Choroid plexus epithelial cell (primary cell): ENCODE measurements around the gene SLC26A6.

Source experiments
- DNase-seq: peaks from one replicate; pipeline ENCODE4 v3.0.0-alpha.2; 2010; ENCODE audit warnings: low read depth
- H3K4me3 ChIP-seq: 2 replicates; pipeline ENCODE4 v1.5.1; 2011; ENCODE audit warnings: low read depth, mild to moderate bottlenecking, control low read depth, low read length, moderate library complexity
- TF ChIP-seq, protein P1 (sequence below): conservative IDR thresholded peaks from 2 replicates; pipeline ENCODE4 v1.5.1; 2011; ENCODE audit warnings: low read depth, mild to moderate bottlenecking, control low read depth, inconsistent platforms, low read length, moderate library complexity

SLC26A6 gene

DNA sequence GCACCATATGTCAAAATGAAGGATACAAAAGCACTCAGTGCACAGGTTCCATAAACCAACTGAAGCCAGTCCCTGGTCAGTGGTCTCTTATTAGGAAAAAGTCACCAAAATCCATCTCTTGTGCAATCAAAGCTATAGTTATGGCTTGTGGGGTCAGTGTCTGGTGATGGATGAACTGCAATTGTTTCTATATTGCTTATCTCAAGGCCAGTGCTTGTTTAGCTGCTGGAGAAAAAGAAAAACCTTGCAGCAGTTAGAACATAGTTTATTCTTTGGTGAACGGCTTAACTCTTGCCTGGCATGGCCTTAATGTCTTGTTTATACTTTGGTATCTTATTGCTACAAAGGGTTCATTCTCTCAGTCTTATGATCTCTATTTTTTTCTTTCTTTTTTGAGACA, 23.0 kb downstream of the SLC26A6 start:
- no peak for DNase-seq
- H3K4me3 ChIP-seq, result no peak overlapping the region
- TF ChIP-seq, protein P1, sequence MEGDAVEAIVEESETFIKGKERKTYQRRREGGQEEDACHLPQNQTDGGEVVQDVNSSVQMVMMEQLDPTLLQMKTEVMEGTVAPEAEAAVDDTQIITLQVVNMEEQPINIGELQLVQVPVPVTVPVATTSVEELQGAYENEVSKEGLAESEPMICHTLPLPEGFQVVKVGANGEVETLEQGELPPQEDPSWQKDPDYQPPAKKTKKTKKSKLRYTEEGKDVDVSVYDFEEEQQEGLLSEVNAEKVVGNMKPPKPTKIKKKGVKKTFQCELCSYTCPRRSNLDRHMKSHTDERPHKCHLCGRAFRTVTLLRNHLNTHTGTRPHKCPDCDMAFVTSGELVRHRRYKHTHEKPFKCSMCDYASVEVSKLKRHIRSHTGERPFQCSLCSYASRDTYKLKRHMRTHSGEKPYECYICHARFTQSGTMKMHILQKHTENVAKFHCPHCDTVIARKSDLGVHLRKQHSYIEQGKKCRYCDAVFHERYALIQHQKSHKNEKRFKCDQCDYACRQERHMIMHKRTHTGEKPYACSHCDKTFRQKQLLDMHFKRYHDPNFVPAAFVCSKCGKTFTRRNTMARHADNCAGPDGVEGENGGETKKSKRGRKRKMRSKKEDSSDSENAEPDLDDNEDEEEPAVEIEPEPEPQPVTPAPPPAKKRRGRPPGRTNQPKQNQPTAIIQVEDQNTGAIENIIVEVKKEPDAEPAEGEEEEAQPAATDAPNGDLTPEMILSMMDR, result no peak

DNA sequence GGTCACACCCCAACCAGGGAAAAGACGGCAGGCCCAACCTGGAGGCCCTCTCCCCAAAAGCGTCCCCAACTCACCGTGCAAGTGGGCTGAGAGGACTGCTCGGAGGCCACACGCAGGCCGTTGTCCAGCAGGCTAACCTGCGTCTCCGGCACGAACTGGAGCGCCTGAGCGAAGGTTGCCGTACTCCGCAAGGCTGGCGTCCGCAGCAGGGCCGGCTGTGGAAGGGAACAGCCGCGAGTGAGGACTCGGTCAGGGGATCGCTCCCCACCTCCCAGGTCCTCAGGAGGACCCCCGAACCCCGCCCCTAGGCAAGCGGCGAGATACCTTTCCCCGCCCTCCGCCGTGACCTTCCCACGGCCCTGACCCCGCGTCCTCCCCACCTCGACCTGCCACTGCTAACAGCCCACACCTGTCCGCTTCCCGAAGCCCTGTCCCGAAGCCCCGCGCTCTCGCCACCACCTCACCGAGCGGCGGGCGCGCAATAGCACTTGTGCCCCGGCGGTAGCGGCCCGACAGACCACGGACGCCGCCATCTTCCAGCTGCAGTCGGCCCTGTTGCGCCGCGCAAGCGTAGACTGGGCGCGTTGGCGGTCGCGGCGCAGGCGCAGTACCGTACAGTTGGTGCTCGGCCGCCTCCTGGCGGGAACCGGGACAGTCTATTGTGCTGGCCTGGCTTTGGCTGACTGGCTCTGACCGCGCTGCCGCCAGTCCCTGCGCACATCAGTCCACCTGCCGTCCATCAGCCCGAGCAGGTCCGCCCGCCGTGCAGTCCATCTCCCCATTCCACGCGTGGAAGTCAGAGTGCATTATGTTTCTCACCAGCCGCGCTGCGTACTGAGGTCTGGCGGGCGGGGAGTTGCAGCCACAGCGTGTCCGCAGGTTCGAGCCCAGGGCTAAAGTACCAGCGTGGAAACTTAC, 25.9 kb downstream of the SLC26A6 start, which contains the start of gene UQCRC1:
UQCRC1 (minus strand) TSS at position 559 of the 918 bp plus-strand sequence; CDS start at position 533, 26 bp downstream.
- TF ChIP-seq, protein P1, result peak; percentile 74
- DNase-seq, result peak; percentile 96
- peak within 1 kb of the TSS; percentile 100 for H3K4me3 ChIP-seq

DNA sequence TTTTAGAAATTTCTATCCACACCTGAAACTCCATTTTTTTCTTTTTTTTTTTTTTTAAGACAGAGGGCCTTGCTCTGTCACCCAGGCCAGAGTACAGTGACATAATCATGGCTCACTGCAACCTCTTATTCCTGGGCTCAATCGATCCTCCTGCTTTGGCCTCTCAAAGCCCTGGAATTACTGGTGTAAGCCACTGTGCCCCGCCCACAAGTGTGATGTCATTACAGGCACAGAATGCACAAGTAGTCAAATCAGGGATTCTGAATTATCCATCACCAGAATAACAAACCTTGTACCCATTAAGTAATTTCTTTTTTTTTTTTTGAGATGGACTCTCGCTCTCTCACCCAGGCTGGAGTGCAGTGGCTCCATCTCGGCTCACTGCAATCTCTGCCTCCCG, 27.7 kb downstream of the SLC26A6 start:
- TF ChIP-seq, protein P1, result no peak
- no peak overlapping the region for H3K4me3 ChIP-seq
- no peak for DNase-seq

DNA sequence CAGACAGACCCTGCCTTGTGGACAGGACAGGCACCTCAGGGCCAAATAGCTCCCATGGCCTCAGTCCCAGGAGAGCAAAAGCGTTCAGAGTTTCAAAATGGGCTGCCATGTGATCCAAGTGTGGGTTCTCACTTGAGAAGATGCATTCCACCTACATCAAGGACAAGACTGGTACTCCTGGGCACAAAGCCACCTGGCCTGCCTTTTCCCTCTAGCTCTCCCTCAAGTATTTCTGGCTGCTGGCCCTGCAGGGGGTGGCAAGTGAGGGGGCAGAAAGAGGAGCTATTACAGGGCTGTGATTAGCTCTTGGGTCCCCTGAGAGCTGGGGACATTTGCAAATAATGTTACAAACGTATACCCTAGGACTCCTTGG, 33.7 kb downstream of the SLC26A6 start:
- TF ChIP-seq, protein P1, result no peak
- DNase-seq, result no peak
- H3K4me3 ChIP-seq, result no peak overlapping the region

DNA sequence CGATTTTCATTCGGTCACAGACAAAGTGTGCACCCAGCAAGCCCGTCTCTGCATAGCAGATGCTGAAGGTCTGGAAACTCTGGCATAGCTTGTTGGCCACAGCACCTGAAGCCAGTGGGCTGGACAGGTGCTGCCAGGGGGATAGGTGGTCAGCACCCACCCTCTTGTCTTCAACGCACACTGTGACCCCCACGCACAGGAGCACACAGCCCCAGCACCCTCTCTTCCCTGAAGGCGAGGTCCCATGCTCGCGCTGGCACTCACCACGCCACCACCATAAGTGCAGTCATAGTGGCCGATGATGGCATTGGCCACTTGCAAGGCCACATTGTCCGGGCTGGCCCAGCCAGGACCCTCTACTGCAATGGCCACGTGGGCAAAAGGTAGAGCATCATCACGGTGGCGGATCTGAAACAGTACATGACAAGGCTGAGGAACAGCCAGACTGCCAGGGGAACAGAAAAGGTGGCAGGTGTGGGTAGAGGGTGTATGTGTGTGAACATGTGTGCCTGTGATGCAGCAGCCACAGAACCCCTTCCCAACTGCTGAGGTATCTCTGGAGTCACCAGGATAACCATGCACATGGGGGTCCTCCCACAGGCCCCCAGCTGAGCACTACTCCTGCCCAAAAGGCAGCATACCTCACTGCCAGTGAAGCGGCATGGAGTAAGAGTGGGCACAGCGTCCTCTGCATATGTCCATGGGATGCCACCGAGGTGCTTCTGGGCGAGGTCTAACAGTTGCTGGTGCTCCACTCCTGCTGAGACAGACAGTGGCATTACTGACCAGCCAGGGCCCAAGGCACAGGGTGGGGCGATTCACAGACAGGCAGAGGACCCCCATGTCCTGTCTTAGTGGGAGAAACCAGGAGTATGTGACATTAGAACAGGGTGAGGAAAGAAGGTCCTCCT, 34.3 kb downstream of the SLC26A6 start:
- DNase-seq, result no peak
- H3K4me3 ChIP-seq, result no peak overlapping the region
- TF ChIP-seq, protein P1, result no peak

DNA sequence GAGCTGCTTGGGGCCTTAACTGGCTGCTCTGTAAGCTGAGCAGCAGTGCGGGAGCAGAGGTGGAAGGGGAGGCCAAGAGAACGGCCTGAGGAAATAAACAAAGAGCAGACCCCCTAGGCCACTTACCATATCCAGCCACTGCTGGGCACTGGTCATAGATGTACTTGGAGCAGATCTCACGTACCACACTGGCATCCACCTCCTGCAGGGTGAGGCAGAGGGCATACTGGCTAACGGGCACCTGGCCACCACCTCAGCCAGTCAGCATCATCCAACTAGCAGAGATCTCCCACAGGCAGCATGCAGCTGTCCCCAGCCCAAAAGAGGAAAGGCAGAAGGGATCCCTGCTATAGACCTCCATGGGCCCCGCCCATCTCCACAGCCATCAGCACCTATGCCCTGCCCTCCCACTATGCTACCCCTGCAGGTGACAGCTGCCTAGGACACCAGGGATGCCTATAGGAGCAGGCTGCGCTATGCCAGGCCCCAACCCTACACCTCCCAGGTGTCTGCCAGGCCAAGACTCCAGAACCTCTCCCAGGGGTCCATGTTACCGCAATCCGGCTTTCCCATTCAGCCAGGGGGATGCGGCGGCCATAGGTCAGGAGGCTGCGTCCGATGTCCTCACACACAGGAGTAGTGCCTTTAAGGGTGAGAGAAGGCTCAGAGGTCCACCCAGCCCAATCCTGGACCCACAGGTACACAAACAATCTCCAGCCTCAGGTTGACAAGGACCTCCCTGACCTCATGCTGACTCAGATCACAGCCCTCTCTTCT, 35.6 kb downstream of the SLC26A6 start:
- no peak for DNase-seq
- H3K4me3 ChIP-seq, result no peak overlapping the region
- TF ChIP-seq, protein P1, result no peak
